Kidney (tissue), 14 donors: ENCODE results near the gene LCE3C. TPM values are rescaled to one million over a fixed set of nuclear protein-coding genes. Genes with fewer than 3 reads are reported as not detected.

Experiments used
- DNase-seq, 5 donors: peaks; one replicate each; pipeline ENCODE4 v3.0.0-alpha.2; 2013 to 2020
- FAIRE-seq: peaks from 2 replicates; lab custom pipeline; 2012; peaks lifted over from hg19 to GRCh38; lab: Jason Lieb, UNC
- H3K27ac ChIP-seq, 2 donors: one replicate each; pipeline ENCODE4 v1.7.0; 2013; ENCODE audit warnings: low read depth in 2 of 2, low read length in 2 of 2, inconsistent platforms in 1 of 2
- H3K27me3 ChIP-seq: one replicate; pipeline ENCODE4 v1.7.1; 2013; ENCODE audit warnings: low read length, inconsistent platforms; ENCODE audit not compliant: control insufficient read depth, insufficient read depth
- H3K36me3 ChIP-seq, 3 donors: one replicate each; pipeline versions ENCODE4 v1.7.0 to v1.7.1; 2013; ENCODE audit warnings: low read length in 3 of 3, control low read depth in 1 of 3, inconsistent platforms in 1 of 3; ENCODE audit not compliant: insufficient read depth in 3 of 3, control insufficient read depth in 2 of 3
- H3K4me1 ChIP-seq, 3 donors: one replicate each; pipeline versions ENCODE4 v1.7.0 to v1.7.1; 2013; ENCODE audit warnings: low read length in 3 of 3, inconsistent platforms in 1 of 3, low read depth in 1 of 3; ENCODE audit not compliant: control insufficient read depth in 2 of 3, insufficient read depth in 2 of 3
- H3K4me3 ChIP-seq, 3 donors: one replicate each; pipeline versions ENCODE4 v1.7.0 to v1.8.1; 2013; ENCODE audit warnings: low read length in 3 of 3, control low read depth in 1 of 3, inconsistent platforms in 1 of 3
- H3K9ac ChIP-seq, 3 donors: one replicate each; pipeline versions ENCODE4 v1.7.0 to v1.7.1; 2013; ENCODE audit warnings: low read length in 3 of 3, control low read depth in 1 of 3, inconsistent platforms in 1 of 3
- H3K9me3 ChIP-seq, 3 donors: one replicate each; pipeline versions ENCODE4 v1.7.0 to v1.7.1; 2013; ENCODE audit warnings: low read length in 3 of 3, control low read depth in 1 of 3, inconsistent platforms in 1 of 3; ENCODE audit not compliant: control insufficient read depth in 2 of 3, insufficient read depth in 1 of 3
- CTCF ChIP-seq: IDR thresholded peaks from 3 replicates; pipeline ENCODE4 v1.5.1; 2012; ENCODE audit warnings: mild to moderate bottlenecking, moderate library complexity, borderline replicate concordance; ENCODE audit not compliant: insufficient read depth; ENCODE audit errors: extremely low read depth
- intact Hi-C: fragments of 100-400 bp; cut with DNase I; formaldehyde crosslinking; loops from one replicate; pipeline ENCODE4 v1.11.1; 2022
- polyA plus RNA-seq: library from polyadenylated mRNA; stranded (reverse); fragments of 350-450 nt; fragmentation: Illumina TruSeq; extraction: RNeasy Lipid Tissue Mini Kit (QIAGEN cat#74804); gene quantifications from one replicate; pipeline ENCODE4 v1.2.3, GENCODE V29; 2014; ENCODE audit warnings: low read depth, low replicate concordance; ENCODE audit not compliant: insufficient read depth
- total RNA-seq: library from RNA; stranded (reverse); fragmentation: NEBNext Ultra II Directional; extraction: Animal tissue kit (Norgen Biotek cat#: 25700); gene quantifications from one replicate; pipeline ENCODE4 v1.2.1, GENCODE V29; 2021
- donor health status: control.
- donor health status: control.
- donor health status: control.
- donor health status: control.
- donor health status: control.
- donor health status: DM: yes; HTN: yes; CAD: no.
- donor health status: Normal renal cell carcinoma (clear cell type).

LCE3C gene
- total and polyA plus RNA-seq, 2 donors from 2014 or later = not detected

- Histone ChIP-seq H3K27ac (no peak overlapping the region), H3K9me3 (no peaks in the 10 kb centered on the region), H3K9ac (no peak overlapping the region), H3K4me3 (no peak overlapping the region), H3K27me3 (no peaks in the 10 kb centered on the region), H3K36me3 (no peaks in the 10 kb centered on the region), H3K4me1 (no peaks in the 10 kb centered on the region)
- DNase-seq (no peak), FAIRE-seq (no peak)
- intact Hi-C loops = no loop called here
- TF ChIP-seq CTCF = no peak
These were observed 46.6 kb downstream of the LCE3C start for GRCh38 chr1:152646656-152647055.

Other genes with a start within 250 kb of the LCE3C start
- gene FLG2, start 240.2 kb upstream of the LCE3C start, total RNA-seq = not detected
- not detected for gene FLG2, start 240.2 kb upstream of the LCE3C start, polyA plus RNA-seq
- not detected for gene CRNN, start 186.0 kb upstream of the LCE3C start, total RNA-seq
- not detected for gene CRNN, start 186.0 kb upstream of the LCE3C start, polyA plus RNA-seq
- gene LCE5A, start 89.4 kb upstream of the LCE3C start, total RNA-seq = not detected
- gene LCE5A, start 89.4 kb upstream of the LCE3C start, polyA plus RNA-seq = not detected
- gene CRCT1, start 85.8 kb upstream of the LCE3C start, total RNA-seq = not detected
- not detected for gene CRCT1, start 85.8 kb upstream of the LCE3C start, polyA plus RNA-seq
- not detected for gene LCE3E, start 33.5 kb upstream of the LCE3C start, total RNA-seq
- gene LCE3E, start 33.5 kb upstream of the LCE3C start, polyA plus RNA-seq = not detected
- gene LCE3D, start 19.7 kb upstream of the LCE3C start, total RNA-seq = not detected
- not detected for gene LCE3D, start 19.7 kb upstream of the LCE3C start, polyA plus RNA-seq
- not detected for gene LCE3B, start 13.6 kb downstream of the LCE3C start, total RNA-seq
- gene LCE3B, start 13.6 kb downstream of the LCE3C start, polyA plus RNA-seq = not detected
- gene LCE3A, start 22.9 kb downstream of the LCE3C start, total RNA-seq = not detected
- gene LCE3A, start 22.9 kb downstream of the LCE3C start, polyA plus RNA-seq = not detected
- not detected for gene LCE2D, start 63.1 kb downstream of the LCE3C start, total RNA-seq
- not detected for gene LCE2D, start 63.1 kb downstream of the LCE3C start, polyA plus RNA-seq
- gene LCE2C, start 75.0 kb downstream of the LCE3C start, total RNA-seq = not detected
- gene LCE2C, start 75.0 kb downstream of the LCE3C start, polyA plus RNA-seq = not detected
- not detected for gene LCE2B, start 85.9 kb downstream of the LCE3C start, total RNA-seq
- not detected for gene LCE2B, start 85.9 kb downstream of the LCE3C start, polyA plus RNA-seq
- gene LCE2A, start 98.1 kb downstream of the LCE3C start, total RNA-seq = not detected
- gene LCE2A, start 98.1 kb downstream of the LCE3C start, polyA plus RNA-seq = not detected
- gene LCE4A, start 107.9 kb downstream of the LCE3C start, total RNA-seq = not detected
- not detected for gene LCE4A, start 107.9 kb downstream of the LCE3C start, polyA plus RNA-seq
- gene KPRP, start 157.8 kb downstream of the LCE3C start, total RNA-seq = not detected
- gene KPRP, start 157.8 kb downstream of the LCE3C start, polyA plus RNA-seq = not detected
- gene LCE1F, start 174.9 kb downstream of the LCE3C start, total RNA-seq = not detected
- gene LCE1F, start 174.9 kb downstream of the LCE3C start, polyA plus RNA-seq = not detected
- not detected for gene LCE1E, start 186.0 kb downstream of the LCE3C start, total RNA-seq
- not detected for gene LCE1E, start 186.0 kb downstream of the LCE3C start, polyA plus RNA-seq
- gene LCE1D, start 196.5 kb downstream of the LCE3C start, total RNA-seq = not detected
- not detected for gene LCE1D, start 196.5 kb downstream of the LCE3C start, polyA plus RNA-seq
- gene LCE1C, start 206.4 kb downstream of the LCE3C start, total RNA-seq = not detected
- gene LCE1C, start 206.4 kb downstream of the LCE3C start, polyA plus RNA-seq = not detected
- not detected for gene LCE1B, start 211.7 kb downstream of the LCE3C start, total RNA-seq
- not detected for gene LCE1B, start 211.7 kb downstream of the LCE3C start, polyA plus RNA-seq
- not detected for gene LCE1A, start 227.2 kb downstream of the LCE3C start, total RNA-seq
- not detected for gene LCE1A, start 227.2 kb downstream of the LCE3C start, polyA plus RNA-seq
- gene LCE6A, start 242.6 kb downstream of the LCE3C start, total RNA-seq = not detected
- not detected for gene LCE6A, start 242.6 kb downstream of the LCE3C start, polyA plus RNA-seq